HL-60 (cell line): Measurements from ENCODE around the gene AIRE.

Experiments used
- GABPA ChIP-seq: IDR thresholded peaks from 2 replicates; pipeline ENCODE4 v1.6.1; 2012; ENCODE audit warnings: low read depth
- REST ChIP-seq: IDR thresholded peaks from 2 replicates; pipeline ENCODE4 v1.6.1; 2012; ENCODE audit warnings: low read depth; ENCODE audit not compliant: insufficient replicate concordance
- SPI1 ChIP-seq: IDR thresholded peaks from 2 replicates; pipeline ENCODE4 v1.6.1; 2012; ENCODE audit warnings: low read depth, mild to moderate bottlenecking, borderline replicate concordance
- TF ChIP-seq, protein P1 (sequence below): IDR thresholded peaks from one replicate; pipeline ENCODE4 v1.5.1; 2011; ENCODE audit warnings: low read length, control low read depth, inconsistent platforms; ENCODE audit not compliant: insufficient read depth

GRCh38 chr21:44305691-44306090 is 20.0 kb downstream of the AIRE start:
- no peak for TF ChIP-seq REST
- TF ChIP-seq, protein P1, sequence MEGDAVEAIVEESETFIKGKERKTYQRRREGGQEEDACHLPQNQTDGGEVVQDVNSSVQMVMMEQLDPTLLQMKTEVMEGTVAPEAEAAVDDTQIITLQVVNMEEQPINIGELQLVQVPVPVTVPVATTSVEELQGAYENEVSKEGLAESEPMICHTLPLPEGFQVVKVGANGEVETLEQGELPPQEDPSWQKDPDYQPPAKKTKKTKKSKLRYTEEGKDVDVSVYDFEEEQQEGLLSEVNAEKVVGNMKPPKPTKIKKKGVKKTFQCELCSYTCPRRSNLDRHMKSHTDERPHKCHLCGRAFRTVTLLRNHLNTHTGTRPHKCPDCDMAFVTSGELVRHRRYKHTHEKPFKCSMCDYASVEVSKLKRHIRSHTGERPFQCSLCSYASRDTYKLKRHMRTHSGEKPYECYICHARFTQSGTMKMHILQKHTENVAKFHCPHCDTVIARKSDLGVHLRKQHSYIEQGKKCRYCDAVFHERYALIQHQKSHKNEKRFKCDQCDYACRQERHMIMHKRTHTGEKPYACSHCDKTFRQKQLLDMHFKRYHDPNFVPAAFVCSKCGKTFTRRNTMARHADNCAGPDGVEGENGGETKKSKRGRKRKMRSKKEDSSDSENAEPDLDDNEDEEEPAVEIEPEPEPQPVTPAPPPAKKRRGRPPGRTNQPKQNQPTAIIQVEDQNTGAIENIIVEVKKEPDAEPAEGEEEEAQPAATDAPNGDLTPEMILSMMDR: no peak
- TF ChIP-seq GABPA: no peak
- TF ChIP-seq SPI1: peak; percentile 78; the same call in 1 of the 2 replicates
